IMR-90 (cell line): ENCODE data around the gene HOXD3.

Experiments
- BHLHE40 ChIP-seq: fragments of 150-350 bp; IDR thresholded peaks from 2 replicates; pipeline ENCODE4 v1.6.1; 2016; ENCODE audit warnings: mild to moderate bottlenecking, low read depth, low read length
- CEBPB ChIP-seq: IDR thresholded peaks from 2 replicates; pipeline ENCODE4 v1.6.1; 2012; ENCODE audit warnings: low read depth, low read length, improper control_type of control experiment
- CTCF ChIP-seq: conservative IDR thresholded peaks from 2 replicates; pipeline ENCODE4 v1.5.1; 2012; ENCODE audit warnings: mild to moderate bottlenecking, low read depth, low read length, improper control_type of control experiment
- FOS ChIP-seq: fragments of 150-350 bp; IDR thresholded peaks from 2 replicates; pipeline ENCODE4 v1.6.1; 2016; ENCODE audit warnings: low read depth, low read length
- MAFK ChIP-seq: IDR thresholded peaks from 2 replicates; pipeline ENCODE4 v1.6.1; 2012; ENCODE audit warnings: low read depth, low read length, improper control_type of control experiment
- MAZ ChIP-seq: IDR thresholded peaks from 2 replicates; pipeline ENCODE4 v1.6.1; 2012; ENCODE audit warnings: low read depth, mild to moderate bottlenecking, low read length, improper control_type of control experiment, moderate library complexity, borderline replicate concordance
- MXI1 ChIP-seq: IDR thresholded peaks from 2 replicates; pipeline ENCODE4 v1.6.1; 2012; ENCODE audit warnings: low read depth, mild to moderate bottlenecking, low read length, moderate library complexity, borderline replicate concordance
- POLR2A ChIP-seq: IDR thresholded peaks from 2 replicates; pipeline ENCODE4 v1.6.1; 2012; ENCODE audit warnings: mild to moderate bottlenecking, low read depth, low read length
- RAD21 ChIP-seq: IDR thresholded peaks from 2 replicates; pipeline ENCODE4 v1.6.1; 2012; ENCODE audit warnings: low read length, improper control_type of control experiment
- RCOR1 ChIP-seq: IDR thresholded peaks from 2 replicates; pipeline ENCODE4 v1.6.1; 2012; ENCODE audit warnings: mild to moderate bottlenecking, low read length, improper control_type of control experiment; ENCODE audit not compliant: insufficient replicate concordance
- RFX5 ChIP-seq: IDR thresholded peaks from 2 replicates; pipeline ENCODE4 v1.8.0; 2012; ENCODE audit warnings: low read depth, mild to moderate bottlenecking, low read length, moderate library complexity
- SMC3 ChIP-seq: fragments of 150-350 bp; IDR thresholded peaks from 2 replicates; pipeline ENCODE4 v1.6.1; 2016; ENCODE audit warnings: low read depth, mild to moderate bottlenecking, antibody characterized with exemption, low read length, moderate library complexity
- TF ChIP-seq, protein P1 (sequence below): fragments of 150-350 bp; IDR thresholded peaks from 2 replicates; pipeline ENCODE4 v1.6.1; 2016; ENCODE audit warnings: low read depth, mild to moderate bottlenecking, low read length, moderate library complexity, borderline replicate concordance
- TF ChIP-seq, protein P2 (sequence below): fragments of 150-350 bp; IDR thresholded peaks from 2 replicates; pipeline ENCODE4 v1.6.1; 2017; ENCODE audit warnings: mild to moderate bottlenecking, antibody characterized with exemption, low read length, low read depth

- TF ChIP-seq SMC3 (no peak), CTCF (no peak), MXI1 (no peak), MAFK (no peak), RAD21 (no peak), BHLHE40 (no peak), POLR2A (no peak), RFX5 (no peak), RCOR1 (no peak), MAZ (no peak), FOS (no peak), CEBPB (no peak)
- TF ChIP-seq, protein P1, sequence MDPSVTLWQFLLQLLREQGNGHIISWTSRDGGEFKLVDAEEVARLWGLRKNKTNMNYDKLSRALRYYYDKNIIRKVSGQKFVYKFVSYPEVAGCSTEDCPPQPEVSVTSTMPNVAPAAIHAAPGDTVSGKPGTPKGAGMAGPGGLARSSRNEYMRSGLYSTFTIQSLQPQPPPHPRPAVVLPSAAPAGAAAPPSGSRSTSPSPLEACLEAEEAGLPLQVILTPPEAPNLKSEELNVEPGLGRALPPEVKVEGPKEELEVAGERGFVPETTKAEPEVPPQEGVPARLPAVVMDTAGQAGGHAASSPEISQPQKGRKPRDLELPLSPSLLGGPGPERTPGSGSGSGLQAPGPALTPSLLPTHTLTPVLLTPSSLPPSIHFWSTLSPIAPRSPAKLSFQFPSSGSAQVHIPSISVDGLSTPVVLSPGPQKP = no peak
- TF ChIP-seq, protein P2, sequence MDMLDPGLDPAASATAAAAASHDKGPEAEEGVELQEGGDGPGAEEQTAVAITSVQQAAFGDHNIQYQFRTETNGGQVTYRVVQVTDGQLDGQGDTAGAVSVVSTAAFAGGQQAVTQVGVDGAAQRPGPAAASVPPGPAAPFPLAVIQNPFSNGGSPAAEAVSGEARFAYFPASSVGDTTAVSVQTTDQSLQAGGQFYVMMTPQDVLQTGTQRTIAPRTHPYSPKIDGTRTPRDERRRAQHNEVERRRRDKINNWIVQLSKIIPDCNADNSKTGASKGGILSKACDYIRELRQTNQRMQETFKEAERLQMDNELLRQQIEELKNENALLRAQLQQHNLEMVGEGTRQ = no peak
Observed at GRCh38 chr2:176159663-176160250, 2.6 kb downstream of the HOXD3 start.
